OCI-LY1 (cell line): ENCODE measurements around the gene PIK3C2G.

Experiments used
- EZH2 ChIP-seq: fragments of 200-600 bp; sonication (generic), shearing (Covaris generic); IDR thresholded peaks from 2 replicates; pipeline ENCODE4 v1.8.0; 2017; ENCODE audit warnings: borderline replicate concordance, mixed run types, mild to moderate bottlenecking, antibody characterized with exemption, low read length, moderate library complexity, mixed read lengths
- TF ChIP-seq, protein P1 (sequence below): fragments of 200-600 bp; sonication (generic), shearing (Covaris generic); IDR thresholded peaks from 2 replicates; pipeline ENCODE4 v1.5.1; 2017; ENCODE audit warnings: mild to moderate bottlenecking, antibody characterized with exemption, low read length, moderate library complexity, mixed read lengths

DNA sequence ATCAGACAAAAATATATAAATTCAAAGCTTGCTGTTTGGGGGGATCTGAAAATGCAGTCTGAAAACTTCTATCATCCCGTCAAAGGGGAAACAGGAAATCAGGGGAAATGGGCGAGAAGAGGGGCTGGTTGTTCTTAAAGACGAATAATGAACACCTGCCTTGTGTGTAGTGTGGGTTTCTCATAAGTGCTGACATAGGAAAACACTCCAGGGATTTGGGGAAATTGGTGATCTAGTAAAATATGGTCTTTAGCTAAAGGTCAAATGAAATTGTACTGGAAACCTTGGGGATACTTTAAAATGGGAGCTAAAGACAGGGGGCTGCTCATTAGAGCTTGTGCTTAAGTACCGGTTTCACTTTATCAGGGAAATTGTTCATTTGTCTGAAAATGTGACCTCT is 39.6 kb upstream of the PIK3C2G start:
- TF ChIP-seq EZH2 = no peak
- TF ChIP-seq, protein P1, sequence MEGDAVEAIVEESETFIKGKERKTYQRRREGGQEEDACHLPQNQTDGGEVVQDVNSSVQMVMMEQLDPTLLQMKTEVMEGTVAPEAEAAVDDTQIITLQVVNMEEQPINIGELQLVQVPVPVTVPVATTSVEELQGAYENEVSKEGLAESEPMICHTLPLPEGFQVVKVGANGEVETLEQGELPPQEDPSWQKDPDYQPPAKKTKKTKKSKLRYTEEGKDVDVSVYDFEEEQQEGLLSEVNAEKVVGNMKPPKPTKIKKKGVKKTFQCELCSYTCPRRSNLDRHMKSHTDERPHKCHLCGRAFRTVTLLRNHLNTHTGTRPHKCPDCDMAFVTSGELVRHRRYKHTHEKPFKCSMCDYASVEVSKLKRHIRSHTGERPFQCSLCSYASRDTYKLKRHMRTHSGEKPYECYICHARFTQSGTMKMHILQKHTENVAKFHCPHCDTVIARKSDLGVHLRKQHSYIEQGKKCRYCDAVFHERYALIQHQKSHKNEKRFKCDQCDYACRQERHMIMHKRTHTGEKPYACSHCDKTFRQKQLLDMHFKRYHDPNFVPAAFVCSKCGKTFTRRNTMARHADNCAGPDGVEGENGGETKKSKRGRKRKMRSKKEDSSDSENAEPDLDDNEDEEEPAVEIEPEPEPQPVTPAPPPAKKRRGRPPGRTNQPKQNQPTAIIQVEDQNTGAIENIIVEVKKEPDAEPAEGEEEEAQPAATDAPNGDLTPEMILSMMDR = no peak
